ENCODE data around the gene TMEM52. TPM values are rescaled to one million over a fixed set of nuclear protein-coding genes. Genes with fewer than 3 reads are reported as not detected.

Gene TMEM52
- total RNA-seq, 1 donor from 2014 or later = 1.2 TPM

DNA sequence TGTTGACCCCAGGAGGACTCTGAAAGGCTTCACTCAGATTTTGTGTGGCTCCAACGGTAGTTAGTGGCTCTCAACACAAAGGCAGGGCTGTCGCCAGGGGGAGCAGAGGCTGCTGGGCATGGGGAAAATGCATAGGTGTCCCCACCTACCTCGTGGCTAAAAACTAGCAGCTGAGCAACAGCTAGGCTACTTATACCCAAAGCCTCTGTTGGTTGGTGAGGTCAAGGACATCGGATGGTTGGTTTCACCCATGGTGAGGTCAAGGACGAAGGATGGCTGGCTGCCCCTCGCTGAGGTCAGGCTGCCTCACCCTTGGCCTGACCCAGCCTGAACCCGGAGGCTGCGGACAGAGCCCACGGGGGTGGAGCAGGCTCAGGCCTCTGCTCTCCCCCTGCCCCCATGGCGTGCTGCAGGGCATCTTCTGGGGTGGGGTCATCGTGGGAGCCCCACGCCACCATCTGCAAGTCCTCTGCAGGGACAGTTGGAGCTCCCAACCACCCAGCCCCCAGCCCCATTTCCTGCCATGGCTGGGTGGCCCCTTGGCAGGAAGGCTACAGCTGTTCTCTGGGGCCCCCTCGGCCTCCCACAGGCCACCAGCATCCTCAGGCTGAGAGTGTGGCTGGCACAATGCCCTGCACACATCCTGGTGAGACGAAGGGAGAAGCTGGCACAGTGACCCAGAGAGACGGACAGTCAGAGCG lies 19.7 kb downstream of the TMEM52 start:
- Mint-ChIP-seq H3K36me3 (ENCODE audit: low read depth) (no peaks in the 10 kb centered on the region), H3K27ac (no peak overlapping the region), H3K4me1 (ENCODE audit: low read depth) (peaks cover 6% of the 10 kb centered on the region), H3K4me3 (ENCODE audit: low read depth) (no peak overlapping the region), H3K27me3 (ENCODE audit: low read depth) (peaks cover 2% of the 10 kb centered on the region), H3K9me3 (no peaks in the 10 kb centered on the region)
- no peak for DNase-seq (ENCODE audit: low spot score)
- intact Hi-C loops (cut with micrococcal nuclease) = no loop called here

DNA sequence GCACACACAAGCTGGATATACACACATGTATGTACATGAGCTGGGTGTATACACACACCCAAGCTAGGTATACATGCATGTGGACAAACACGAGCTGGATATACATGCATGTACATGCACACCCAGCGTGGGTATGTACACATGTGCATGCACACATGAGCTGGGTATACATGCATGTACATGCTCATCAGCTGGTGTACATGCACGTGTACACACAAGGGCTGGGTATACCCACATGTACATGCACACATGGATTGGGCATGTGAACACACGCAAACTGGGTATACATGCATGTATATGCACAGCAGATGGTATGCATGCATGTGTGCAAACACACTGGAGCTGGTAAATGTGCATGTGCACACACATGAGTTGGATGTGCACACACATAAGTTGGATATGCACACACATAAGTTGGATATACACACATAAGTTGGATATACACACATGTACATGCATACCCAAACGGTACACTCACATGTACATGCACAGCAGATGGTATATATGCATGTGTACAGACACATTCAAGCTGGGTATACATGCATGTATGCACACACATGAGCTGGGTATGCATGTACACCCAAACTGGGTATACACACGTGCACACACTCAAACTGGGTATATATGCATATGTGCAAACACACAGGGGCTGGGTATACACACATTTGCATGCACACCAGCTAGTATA lies 20.7 kb downstream of the TMEM52 start:
- Mint-ChIP-seq H3K9me3 (no peaks in the 10 kb centered on the region), H3K27ac (no peak overlapping the region)

DNA sequence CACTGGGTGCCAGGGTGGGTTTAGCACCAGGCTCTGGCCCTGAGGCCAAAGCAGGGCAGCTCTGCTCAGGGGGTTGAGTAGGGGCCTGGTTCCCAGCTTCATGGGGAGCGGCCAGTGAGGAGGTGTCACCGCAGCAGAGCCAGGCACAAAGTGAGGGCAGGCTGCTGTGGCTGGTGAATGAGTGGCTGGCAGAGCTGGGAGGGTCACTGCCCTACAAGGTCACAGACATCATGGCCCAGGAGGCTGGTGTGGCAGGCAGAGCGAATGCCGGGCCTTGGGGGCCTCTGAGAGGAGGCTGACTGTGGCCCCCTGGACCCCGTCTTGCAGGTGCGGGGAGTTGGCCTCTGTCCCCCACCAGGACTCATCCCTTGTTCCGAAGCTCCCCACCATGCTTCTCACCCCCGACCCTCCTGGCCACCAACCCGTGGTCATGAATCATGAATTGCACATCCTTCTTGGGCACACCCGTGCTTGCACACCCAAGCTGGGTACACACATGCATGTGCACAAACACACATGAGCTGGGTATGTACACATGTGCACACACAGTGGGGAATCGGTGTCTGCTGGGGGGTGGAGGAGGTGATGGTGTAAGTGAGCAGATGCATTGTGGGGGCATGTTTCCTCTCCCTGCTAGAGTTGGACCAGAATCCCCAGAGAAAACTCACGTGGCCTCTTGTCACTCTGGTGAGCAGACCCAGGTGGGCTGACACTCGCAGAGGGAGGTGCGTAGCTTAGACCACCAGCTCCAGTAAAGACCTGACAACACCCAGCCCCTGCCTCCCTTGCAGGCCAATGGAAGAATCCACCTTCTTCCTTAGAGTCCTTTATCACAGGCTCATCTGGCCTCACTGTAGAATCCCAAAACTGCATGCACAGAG lies 23.4 kb downstream of the TMEM52 start:
- Mint-ChIP-seq H3K4me3 (ENCODE audit: low read depth) (no peak overlapping the region), H3K27ac (no peak overlapping the region)

More for the DNA sequence above, 20.7 kb downstream of the TMEM52 start:
- Mint-ChIP-seq H3K4me3 (ENCODE audit: low read depth) (no peak overlapping the region), H3K36me3 (ENCODE audit: low read depth) (no peaks in the 10 kb centered on the region), H3K27me3 (ENCODE audit: low read depth) (peaks cover 2% of the 10 kb centered on the region), H3K4me1 (ENCODE audit: low read depth) (peaks cover 6% of the 10 kb centered on the region)
- intact Hi-C loops (cut with micrococcal nuclease) = no loop called here
- DNase-seq (ENCODE audit: low spot score) = no peak

DNA sequence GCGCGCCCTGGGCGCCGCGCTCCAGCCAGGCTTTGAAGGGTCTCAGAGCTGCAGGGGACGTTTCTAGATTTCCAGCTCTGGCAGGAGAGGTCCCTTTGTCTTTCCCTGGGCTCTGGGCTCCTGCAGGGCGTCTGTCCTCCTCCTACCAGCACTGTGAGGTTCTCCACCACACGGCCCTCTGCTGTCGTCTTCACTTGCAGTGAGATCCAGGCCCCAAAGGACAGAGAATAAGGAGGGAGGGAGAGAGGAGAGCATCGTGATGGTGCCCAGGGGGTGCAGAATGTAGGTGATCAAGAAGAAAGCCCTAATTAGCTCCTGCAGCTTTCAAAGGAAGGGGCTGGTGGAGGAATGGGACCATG lies 24.0 kb downstream of the TMEM52 start:
- intact Hi-C loops (cut with micrococcal nuclease) = no loop called here
- DNase-seq (ENCODE audit: low spot score) = no peak
- no peaks in the 10 kb centered on the region for H3K36me3 Mint-ChIP-seq (ENCODE audit: low read depth)
- no peak overlapping the region for H3K27ac Mint-ChIP-seq
- peaks cover 13% of the 10 kb centered on the region for H3K4me1 Mint-ChIP-seq (ENCODE audit: low read depth)
- H3K9me3 Mint-ChIP-seq = no peaks in the 10 kb centered on the region
- no peaks in the 10 kb centered on the region for H3K27me3 Mint-ChIP-seq (ENCODE audit: low read depth)
- H3K4me3 Mint-ChIP-seq (ENCODE audit: low read depth) = no peak overlapping the region

More for the DNA sequence above, 23.4 kb downstream of the TMEM52 start:
- Mint-ChIP-seq H3K9me3 (no peaks in the 10 kb centered on the region), H3K4me1 (ENCODE audit: low read depth) (peaks cover 13% of the 10 kb centered on the region), H3K36me3 (ENCODE audit: low read depth) (no peaks in the 10 kb centered on the region), H3K27me3 (ENCODE audit: low read depth) (no peaks in the 10 kb centered on the region)
- DNase-seq (ENCODE audit: low spot score) = no peak
- intact Hi-C loops (cut with micrococcal nuclease) = no loop called here

DNA sequence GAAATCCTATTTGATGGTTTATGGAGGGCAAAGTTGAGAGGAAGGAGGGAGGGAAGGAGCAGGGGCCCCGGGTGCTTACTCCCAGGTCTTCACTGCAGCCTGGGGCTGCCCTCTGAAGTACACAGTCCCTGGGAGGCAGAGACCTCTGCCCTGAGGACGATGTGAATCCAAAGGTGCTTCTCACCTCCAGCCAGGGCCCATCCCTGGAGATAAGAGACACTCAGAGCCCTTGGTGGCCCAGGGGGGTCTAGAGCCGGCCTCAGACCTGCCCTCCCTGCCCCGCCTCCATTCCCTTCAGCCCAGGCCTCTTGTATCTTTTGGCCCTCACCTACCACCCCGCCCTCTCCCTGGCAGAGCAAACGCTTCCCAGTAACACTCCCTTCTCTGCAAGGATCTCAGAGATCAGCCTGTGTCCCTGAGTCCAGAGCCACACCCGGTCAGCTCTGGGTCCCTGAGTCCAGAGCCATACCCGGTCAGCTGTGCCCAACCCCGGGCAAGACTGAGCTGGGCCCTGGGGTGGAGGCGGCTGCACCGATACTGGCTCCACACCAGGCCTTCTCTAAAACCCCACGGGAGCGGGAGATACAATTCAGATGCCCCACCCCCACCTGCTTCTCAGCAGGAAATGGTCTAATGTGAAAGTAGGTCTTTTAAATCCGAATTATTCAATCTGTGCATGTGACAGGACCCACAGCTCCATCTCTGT lies 24.6 kb downstream of the TMEM52 start:
- intact Hi-C loops (cut with micrococcal nuclease) = loop anchor here (5.0 kb wide), 1 partner anchor 112 kb away; no protein-coding TSS in a partner anchor
- no peak overlapping the region for H3K27ac Mint-ChIP-seq
- H3K4me3 Mint-ChIP-seq (ENCODE audit: low read depth) = no peak overlapping the region
- H3K9me3 Mint-ChIP-seq = no peaks in the 10 kb centered on the region
- DNase-seq (ENCODE audit: low spot score) = no peak
- peaks cover 13% of the 10 kb centered on the region for H3K4me1 Mint-ChIP-seq (ENCODE audit: low read depth)
- H3K27me3 Mint-ChIP-seq (ENCODE audit: low read depth) = no peaks in the 10 kb centered on the region
- H3K36me3 Mint-ChIP-seq (ENCODE audit: low read depth) = no peaks in the 10 kb centered on the region

- Mint-ChIP-seq H3K4me3 (ENCODE audit: low read depth) (no peak overlapping the region), H3K9me3 (no peaks in the 10 kb centered on the region), H3K4me1 (ENCODE audit: low read depth) (peaks cover 18% of the 10 kb centered on the region), H3K36me3 (ENCODE audit: low read depth) (peaks cover 3% of the 10 kb centered on the region), H3K27me3 (ENCODE audit: low read depth) (no peaks in the 10 kb centered on the region), H3K27ac (no peak overlapping the region)
- intact Hi-C loops (cut with micrococcal nuclease) = loop anchor here (5.0 kb wide), 1 partner anchor 112 kb away; no protein-coding TSS in a partner anchor
- DNase-seq (ENCODE audit: low spot score) = no peak
Measured at GRCh38 chr1:1893997-1894353, 25.1 kb downstream of the TMEM52 start.

DNA sequence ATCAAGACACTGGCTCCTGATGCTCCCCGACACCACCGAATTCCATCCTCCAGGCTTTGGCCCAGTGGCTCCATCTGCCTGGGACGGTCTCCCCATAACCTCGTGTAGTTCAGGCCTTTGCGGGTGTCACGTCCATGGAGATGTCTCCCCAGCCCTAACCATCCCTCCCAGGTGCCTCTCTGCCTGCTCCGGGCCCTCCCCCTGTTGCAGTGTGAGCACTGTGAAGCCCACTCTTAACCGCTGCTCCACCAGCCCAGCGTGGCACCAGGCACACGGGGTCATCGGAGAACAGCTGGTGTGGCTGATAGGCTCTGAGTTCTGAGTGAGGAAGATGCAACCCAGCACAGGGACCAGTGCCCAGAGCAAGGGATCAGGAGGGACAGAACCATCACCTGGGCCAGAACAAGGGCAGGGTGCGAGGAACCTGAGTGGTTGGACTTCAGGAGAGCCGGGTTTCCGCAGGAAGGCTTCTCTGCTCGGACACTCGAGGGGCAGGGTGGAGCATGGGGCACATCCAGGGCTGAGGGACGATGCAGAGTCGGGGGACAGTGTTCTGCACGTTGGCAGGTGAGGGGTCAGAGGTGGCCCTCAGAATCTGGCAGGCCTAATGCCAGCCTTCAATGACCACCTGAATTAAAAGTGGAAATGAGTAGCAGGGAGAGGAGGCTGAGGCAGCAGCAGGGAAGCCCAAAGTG lies 25.6 kb downstream of the TMEM52 start:
- Mint-ChIP-seq H3K27me3 (ENCODE audit: low read depth) (no peaks in the 10 kb centered on the region), H3K4me1 (ENCODE audit: low read depth) (peaks cover 22% of the 10 kb centered on the region), H3K27ac (no peak overlapping the region), H3K36me3 (ENCODE audit: low read depth) (peaks cover 7% of the 10 kb centered on the region), H3K9me3 (no peaks in the 10 kb centered on the region), H3K4me3 (ENCODE audit: low read depth) (peak overlapping the region; percentile 51)
- no peak for DNase-seq (ENCODE audit: low spot score)
- intact Hi-C loops (cut with micrococcal nuclease) = loop anchor here (5.0 kb wide), 1 partner anchor 111 kb away; no protein-coding TSS in a partner anchor

- Mint-ChIP-seq H3K4me1 (ENCODE audit: low read depth) (peaks cover 29% of the 10 kb centered on the region), H3K9me3 (no peaks in the 10 kb centered on the region), H3K4me3 (ENCODE audit: low read depth) (peak overlapping the region; percentile 78), H3K27me3 (ENCODE audit: low read depth) (no peaks in the 10 kb centered on the region), H3K27ac (peak overlapping the region; percentile 66), H3K36me3 (ENCODE audit: low read depth) (peaks cover 13% of the 10 kb centered on the region)
- intact Hi-C loops (cut with micrococcal nuclease) = loop anchor here (5.0 kb wide), 1 partner anchor 110 kb away; no protein-coding TSS in a partner anchor
- no peak for DNase-seq (ENCODE audit: low spot score)
Measured at GRCh38 chr1:1892763-1893120, 26.3 kb downstream of the TMEM52 start.

DNA sequence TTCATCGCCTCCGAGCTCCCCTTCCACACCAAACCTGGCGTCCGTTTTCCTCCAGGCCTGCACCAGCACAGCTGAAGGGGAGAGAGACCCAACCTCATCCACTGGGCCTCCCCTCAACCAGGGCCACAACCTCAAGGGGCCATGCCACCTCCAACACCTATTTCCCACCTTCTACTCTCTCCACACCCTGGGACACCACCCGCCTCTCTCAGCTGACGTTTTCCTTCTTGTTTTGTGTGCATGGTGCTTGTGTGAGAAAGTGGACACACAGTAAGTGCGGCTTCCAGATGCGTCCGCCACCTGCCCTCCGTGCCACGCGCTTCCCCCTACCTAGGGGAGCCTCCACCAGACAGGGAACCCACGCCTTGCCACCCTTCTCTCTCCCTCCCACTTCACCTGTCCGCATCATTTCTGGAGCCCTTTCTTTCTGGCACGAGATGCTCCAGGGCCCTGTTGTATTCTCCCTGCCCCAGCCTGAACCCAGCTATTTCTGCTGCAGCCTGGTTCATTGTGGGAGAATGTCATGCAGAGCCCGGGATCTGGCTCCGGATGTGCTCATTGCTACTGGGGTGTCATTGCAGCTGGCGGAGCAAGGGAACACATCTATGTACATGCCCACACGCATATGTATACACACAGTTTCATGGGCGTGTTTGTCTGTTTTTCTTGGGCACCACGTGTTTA lies 26.9 kb downstream of the TMEM52 start:
- Mint-ChIP-seq H3K27me3 (ENCODE audit: low read depth) (no peaks in the 10 kb centered on the region), H3K9me3 (no peaks in the 10 kb centered on the region), H3K27ac (peak overlapping the region; percentile 66), H3K36me3 (ENCODE audit: low read depth) (peaks cover 15% of the 10 kb centered on the region), H3K4me1 (ENCODE audit: low read depth) (peaks cover 30% of the 10 kb centered on the region), H3K4me3 (ENCODE audit: low read depth) (peak overlapping the region; percentile 78)
- intact Hi-C loops (cut with micrococcal nuclease) = loop anchor here (5.0 kb wide), 1 partner anchor 110 kb away; no protein-coding TSS in a partner anchor
- DNase-seq (ENCODE audit: low spot score) = no peak

- Mint-ChIP-seq H3K27ac (peak overlapping the region; percentile 66), H3K9me3 (no peaks in the 10 kb centered on the region), H3K36me3 (ENCODE audit: low read depth) (peaks cover 19% of the 10 kb centered on the region), H3K4me3 (ENCODE audit: low read depth) (peak overlapping the region; percentile 78), H3K27me3 (ENCODE audit: low read depth) (no peaks in the 10 kb centered on the region), H3K4me1 (ENCODE audit: low read depth) (peaks cover 34% of the 10 kb centered on the region)
- intact Hi-C loops (cut with micrococcal nuclease) = loop anchor here (5.0 kb wide), 1 partner anchor 109 kb away; no protein-coding TSS in a partner anchor
- DNase-seq (ENCODE audit: low spot score) = peak; percentile 36
Measured at GRCh38 chr1:1891349-1892078, 27.6 kb downstream of the TMEM52 start.
